Iris pigment epithelial cell (primary cell): ENCODE results near the gene MCM5.
"Not testable (repeated sequence)": the region's sequence is repeated elsewhere in the genome, so short reads cannot be mapped to it uniquely, and the experiment has no call there.

Experiments
- DNase-seq: peaks from one replicate; pipeline ENCODE4 v3.0.0-alpha.2; 2011; ENCODE audit warnings: low read depth

Gene MCM5

DNA sequence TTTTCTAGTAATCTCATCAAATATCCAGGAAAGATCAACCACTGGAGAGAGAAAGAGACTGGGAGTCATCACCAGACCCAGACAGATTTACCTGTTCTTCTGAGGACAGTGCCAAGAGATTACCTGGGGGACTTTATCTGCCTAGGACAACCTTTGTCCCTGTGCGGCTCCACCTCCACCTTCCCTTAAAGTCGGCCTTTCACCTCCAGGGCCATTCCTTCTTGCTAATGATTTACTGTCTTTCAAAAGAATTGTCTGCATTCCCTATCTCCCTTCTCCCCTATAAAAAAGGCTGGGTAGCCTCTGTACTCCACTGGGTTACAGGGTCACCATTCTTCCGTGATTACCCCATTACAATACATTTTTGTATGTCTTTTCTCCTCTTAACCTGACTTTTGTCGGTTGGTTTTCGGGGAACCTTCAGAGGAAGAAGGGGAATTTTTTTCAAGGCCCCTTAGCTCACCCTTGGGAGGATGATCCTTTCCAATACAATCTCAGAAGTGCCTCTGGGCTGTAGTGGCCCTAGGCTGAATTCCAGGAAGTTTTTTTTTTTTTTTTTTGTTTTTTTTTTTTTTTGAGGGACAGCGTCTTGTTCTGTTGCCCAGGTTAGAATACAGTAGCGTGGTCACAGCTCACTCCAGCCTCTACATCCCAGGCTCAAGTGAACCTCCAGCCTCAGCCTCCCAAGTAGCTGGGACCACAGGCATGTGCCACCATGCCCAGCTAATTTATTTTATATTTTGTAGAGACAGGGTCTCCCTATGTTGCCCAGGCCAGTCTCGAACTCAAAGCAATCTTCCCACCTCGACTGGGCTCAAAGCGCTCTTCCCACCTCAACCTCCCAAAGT, 20.6 kb upstream of the MCM5 start:
- DNase-seq = no peak

GRCh38 chr22:35380013-35380412, 19.9 kb upstream of the MCM5 start:
- DNase-seq = peak; percentile 50

DNA sequence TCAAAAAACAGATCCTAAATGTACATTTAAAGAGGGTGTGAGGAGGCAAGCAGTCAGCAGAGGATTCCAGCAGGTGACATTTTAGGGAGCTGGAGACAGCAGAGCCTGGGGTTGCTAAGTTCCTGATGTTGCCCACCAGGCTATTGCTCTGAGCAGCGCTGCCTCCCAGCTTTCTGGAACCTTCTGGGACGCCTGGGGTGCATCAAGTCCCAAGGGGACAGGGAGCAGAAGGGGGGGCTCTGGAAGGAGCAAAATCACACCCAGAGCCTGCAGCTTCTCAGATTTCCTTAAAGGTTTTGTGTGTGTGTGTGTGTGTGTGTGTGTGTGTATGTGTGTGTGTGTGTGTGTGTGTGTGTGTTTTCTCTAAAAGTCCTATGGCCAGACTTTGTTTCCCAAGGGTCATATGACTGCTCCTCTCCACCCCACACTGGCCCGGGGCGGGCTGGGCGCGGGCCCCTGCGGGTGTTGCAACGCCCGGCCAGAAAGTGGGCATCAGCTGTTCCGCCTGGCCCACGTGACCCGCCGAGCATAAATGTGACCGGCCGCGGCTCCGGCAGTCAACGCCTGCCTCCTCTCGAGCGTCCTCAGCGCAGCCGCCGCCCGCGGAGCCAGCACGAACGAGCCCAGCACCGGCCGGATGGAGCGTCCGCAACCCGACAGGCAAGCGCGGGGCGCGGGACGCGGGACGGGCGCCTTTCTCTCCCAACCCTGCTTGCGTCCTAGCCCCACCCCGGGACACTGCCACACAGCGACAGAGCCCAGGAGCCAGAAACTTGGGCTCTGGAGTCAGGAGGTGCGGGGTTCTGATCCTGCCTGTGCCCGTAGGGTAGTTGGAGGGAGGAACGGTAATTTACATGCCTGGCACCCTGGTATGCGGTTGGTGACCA, 19.2 kb upstream of the MCM5 start, which contains the start of gene HMOX1:
Gene HMOX1, plus strand, starts transcription at position 560 of the 887 bp plus-strand sequence. Its CDS starts 78 bp downstream, at position 638.
- peak; percentile 90 for DNase-seq

DNA sequence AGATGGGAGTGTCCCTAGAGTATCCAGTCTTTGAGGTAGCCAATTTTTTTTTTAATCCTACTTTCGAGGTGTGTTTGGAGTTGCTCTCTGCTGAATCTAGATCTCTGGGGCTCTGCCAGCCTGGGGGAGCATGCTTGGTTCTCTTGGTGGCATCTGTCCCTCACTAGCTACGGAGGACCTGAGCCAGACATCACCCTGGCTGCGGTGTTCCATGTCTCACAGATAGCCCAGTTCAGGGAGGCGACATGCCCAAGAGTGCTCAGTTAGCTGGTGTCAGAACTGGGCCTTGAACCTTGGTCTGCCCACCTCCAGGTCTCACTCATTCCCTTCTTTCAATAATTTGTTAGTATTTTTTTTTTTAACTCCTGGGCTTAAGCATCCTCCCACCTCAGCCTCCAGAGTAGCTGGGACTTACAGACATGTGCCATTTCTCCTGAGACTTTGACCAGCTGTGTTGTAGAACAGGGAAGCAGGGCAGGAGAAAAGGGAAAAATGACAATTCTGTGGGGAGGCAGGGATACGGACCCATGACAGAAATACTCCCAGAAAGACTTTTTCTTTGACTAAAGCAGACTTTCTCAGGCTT, 18.4 kb upstream of the MCM5 start:
- no peak for DNase-seq

GRCh38 chr22:35383679-35384071, 16.3 kb upstream of the MCM5 start:
- no peak for DNase-seq

DNA sequence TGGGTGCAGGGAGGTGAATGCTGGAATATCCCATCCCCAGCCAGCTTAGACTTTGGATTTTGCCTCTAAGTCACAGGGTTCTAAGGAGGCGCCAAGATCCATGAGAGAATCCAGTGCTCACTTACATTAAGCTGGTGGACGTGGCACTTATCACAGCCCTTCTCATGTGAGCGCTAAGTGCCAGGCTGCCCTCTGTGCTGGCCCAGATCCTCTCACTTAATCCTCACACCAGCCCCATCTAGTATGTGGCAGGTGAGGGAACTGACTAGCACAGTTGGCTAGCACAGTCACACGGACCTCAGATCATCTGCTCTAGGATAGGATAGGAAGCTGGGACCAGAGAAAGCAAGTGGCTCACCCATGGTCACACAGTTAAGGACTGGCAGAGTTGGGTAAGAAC, 15.4 kb upstream of the MCM5 start:
- DNase-seq = no peak

GRCh38 chr22:35384975-35385588, 14.9 kb upstream of the MCM5 start:
- no peak for DNase-seq

DNA sequence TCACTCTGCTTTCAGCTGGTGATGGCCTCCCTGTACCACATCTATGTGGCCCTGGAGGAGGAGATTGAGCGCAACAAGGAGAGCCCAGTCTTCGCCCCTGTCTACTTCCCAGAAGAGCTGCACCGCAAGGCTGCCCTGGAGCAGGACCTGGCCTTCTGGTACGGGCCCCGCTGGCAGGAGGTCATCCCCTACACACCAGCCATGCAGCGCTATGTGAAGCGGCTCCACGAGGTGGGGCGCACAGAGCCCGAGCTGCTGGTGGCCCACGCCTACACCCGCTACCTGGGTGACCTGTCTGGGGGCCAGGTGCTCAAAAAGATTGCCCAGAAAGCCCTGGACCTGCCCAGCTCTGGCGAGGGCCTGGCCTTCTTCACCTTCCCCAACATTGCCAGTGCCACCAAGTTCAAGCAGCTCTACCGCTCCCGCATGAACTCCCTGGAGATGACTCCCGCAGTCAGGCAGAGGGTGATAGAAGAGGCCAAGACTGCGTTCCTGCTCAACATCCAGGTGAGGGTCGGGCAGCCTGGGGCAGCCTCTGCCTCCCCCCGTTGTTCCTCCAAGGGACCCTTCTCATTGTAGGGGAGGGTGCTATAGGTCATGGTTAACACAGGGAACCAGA, 13.2 kb upstream of the MCM5 start:
- DNase-seq = no peak

DNA sequence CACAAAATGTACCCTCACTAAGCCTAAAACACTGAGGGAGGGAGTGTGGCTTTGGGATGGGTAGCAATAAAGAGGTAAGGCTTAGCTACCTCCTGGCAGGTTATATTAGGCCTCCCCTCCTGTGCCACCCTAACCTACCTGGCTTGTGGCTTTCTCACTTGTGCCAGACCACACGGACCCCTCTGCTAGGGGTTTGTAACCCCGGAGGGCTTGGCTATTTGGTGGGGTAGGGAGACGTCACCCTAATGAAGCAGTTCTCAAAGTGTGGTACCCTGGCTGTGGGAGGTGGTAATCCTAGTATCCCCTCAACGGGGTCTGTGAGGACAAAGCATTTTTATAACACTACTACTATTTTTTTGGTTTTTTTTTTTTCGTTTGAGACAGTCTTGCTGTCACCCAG, 9.0 kb upstream of the MCM5 start:
- DNase-seq = no peak

DNA sequence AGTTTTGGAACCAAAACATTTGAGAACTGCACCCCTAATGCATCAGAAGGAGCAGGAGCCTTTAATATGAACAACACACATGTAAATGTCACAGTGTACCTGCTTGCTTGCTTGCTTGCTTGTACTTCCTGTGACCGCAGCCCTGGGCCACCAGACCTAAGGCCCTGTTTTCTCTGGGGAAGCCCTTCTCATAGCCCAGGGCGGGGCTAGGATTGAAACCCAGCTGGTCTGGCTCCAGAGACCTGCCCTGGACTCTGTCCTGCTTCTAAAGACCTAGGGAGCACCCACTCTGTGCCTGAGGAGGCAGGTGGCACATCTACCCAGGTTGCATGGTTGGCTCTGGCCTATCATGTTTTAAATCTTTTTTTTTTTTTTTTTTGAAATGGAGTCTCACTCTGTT, 7.6 kb upstream of the MCM5 start:
- no peak for DNase-seq

DNA sequence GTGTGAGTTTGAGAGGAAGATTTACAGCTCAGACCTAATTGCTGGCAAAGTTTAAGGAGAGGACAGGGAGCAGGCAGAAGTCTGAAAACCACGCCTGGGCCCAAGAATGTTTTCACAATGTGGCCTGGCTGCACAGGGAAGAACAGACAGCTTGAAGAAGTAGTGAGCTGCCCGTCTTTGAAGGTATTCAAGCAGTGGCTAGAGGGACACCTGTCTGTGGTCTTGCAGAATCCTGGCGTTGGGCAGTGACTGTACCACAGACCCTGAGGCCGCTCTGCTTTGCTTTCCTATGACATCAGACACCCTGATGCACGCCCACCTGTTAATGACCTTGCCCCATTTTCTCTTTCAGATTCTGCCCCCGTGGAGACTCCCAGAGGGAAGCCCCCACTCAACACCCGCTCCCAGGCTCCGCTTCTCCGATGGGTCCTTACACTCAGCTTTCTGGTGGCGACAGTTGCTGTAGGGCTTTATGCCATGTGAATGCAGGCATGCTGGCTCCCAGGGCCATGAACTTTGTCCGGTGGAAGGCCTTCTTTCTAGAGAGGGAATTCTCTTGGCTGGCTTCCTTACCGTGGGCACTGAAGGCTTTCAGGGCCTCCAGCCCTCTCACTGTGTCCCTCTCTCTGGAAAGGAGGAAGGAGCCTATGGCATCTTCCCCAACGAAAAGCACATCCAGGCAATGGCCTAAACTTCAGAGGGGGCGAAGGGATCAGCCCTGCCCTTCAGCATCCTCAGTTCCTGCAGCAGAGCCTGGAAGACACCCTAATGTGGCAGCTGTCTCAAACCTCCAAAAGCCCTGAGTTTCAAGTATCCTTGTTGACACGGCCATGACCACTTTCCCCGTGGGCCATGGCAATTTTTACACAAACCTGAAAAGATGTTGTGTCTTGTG, 6.6 kb upstream of the MCM5 start:
- DNase-seq = no peak

- peak; percentile 36 for DNase-seq
Measured at GRCh38 chr22:35394011-35394312, 6.0 kb upstream of the MCM5 start.

DNA sequence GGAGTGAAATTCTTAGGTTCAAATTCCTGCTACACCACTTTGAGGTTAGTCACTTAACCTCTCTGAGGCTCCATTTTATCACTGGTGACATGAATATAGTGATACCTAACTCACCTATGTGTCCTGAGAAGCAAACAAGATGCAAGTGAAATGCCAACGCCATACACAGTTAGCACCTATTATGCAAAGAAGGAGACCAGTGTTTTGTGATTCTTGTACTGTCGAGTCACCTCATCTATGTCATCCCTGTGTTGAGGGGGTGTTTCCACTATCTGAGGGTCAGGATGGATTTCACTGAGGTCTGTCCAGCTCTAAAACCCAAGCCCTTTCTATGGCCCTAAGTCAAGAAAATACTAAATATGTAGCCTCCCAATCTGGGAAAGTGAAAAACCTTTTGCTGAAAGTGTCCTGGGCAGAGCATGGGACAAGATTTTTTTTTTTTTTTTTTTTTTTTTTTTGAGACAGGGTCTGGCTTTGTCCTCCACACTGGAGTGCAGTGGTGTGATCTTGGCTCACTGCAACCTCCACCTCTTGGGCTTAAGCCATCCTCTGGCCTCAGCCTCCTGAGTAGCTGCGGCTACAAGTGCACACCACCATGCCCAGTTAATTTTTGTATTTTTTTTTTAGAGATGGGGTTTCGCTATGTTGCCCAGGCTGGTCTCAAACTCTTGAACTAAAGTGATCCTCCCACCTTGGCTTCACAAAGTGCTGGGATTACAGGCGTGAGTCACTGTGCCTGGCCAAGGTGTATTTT, 5.0 kb upstream of the MCM5 start:
- no peak for DNase-seq

DNA sequence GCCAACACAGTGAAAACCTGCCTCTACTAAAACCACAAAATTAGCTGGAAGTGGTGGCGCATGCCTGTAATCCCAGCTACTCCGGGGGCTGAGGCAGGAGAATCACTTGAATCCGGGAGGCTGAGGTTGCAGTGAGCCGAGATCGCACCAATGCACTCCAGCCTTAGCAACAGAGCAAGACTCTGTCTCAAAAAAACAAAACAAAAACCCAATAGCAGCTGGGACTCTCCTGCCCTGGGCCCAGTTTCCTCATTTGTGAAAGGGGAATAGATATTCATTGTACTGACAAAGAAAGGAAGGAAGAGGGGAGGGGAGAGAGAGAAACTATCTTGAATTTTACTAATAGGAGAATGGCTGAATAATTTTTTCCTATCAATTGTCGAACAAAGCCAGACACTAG, 3.3 kb upstream of the MCM5 start:
- DNase-seq = not testable (repeated sequence)

GRCh38 chr22:35397095-35397904, 2.6 kb upstream of the MCM5 start:
- DNase-seq = peak; percentile 65

- DNase-seq = no peak
Measured at GRCh38 chr22:35398591-35398973, 1.4 kb upstream of the MCM5 start.

GRCh38 chr22:35399114-35399677, 744 bp upstream of the MCM5 start:
- no peak for DNase-seq

DNA sequence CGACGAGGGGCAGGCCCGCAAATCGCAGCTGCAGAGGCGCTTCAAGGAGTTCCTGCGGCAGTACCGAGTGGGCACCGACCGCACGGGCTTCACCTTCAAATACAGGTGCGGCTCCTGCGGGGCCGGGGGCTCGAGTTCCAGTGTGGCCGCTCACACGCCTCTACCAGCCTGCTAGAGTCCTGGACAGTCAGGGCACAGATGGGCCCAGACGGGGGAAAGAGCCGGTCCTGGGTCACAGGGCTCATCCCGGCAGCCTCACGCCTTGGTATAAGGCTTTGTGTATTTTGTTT, 506 bp downstream of the MCM5 start:
- no peak for DNase-seq

DNA sequence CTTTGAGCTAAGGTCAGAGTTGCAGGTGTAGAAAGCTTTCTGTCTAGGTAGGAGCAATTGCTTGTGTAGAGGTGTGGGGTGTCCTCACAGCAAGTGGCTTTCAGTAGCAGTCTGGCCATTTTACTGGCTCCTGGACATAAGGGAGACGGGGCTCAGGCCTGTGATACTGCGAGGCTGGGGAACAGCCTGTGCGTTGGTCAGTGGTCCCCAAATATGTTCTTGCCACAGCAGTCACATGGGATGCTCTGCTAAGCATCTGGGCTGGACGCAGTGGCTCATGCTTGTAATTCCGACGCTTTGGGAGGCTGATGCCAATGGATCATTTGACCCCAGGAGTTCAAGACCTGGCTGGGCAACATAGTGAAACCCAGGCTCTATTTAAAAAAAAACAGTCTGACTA, 1.9 kb downstream of the MCM5 start:
- no peak for DNase-seq
